Stimulated activated CD4-positive, alpha-beta T cell treated with anti-CD3 and anti-CD28 coated beads, Interleukin-12 subunit alpha, Interleukin-12 subunit beta, amount 100 ng/mL, for 48 hours (primary cell): ENCODE data around the gene GBA3.

Experiments used
- DNase-seq, 3 donors: peaks; one replicate each; pipeline ENCODE4 v3.0.0-alpha.2; 2020; ENCODE audit warnings: low read depth in 2 of 3, low spot score in 1 of 3

The GBA3 gene

GRCh38 chr4:22695029-22695428 lies 2.3 kb downstream of the GBA3 start:
- no peak for DNase-seq

- no peak for DNase-seq
Observed at GRCh38 chr4:22695917-22696316, 3.2 kb downstream of the GBA3 start.

GRCh38 chr4:22703912-22704311 lies 11.2 kb downstream of the GBA3 start:
- no peak for DNase-seq

- no peak for DNase-seq
Observed at GRCh38 chr4:22707390-22707789, 14.7 kb downstream of the GBA3 start.

- DNase-seq: no peak
Observed at GRCh38 chr4:22708961-22709360, 16.2 kb downstream of the GBA3 start.

- no peak for DNase-seq
Observed at GRCh38 chr4:22712105-22712504, 19.4 kb downstream of the GBA3 start.

GRCh38 chr4:22712529-22712928 lies 19.8 kb downstream of the GBA3 start:
- DNase-seq: no peak

- DNase-seq: no peak
Observed at GRCh38 chr4:22713841-22714240, 21.1 kb downstream of the GBA3 start.

GRCh38 chr4:22719218-22719617 lies 26.5 kb downstream of the GBA3 start:
- DNase-seq: no peak

GRCh38 chr4:22720091-22720490 lies 27.4 kb downstream of the GBA3 start:
- no peak for DNase-seq

GRCh38 chr4:22721204-22721603 lies 28.5 kb downstream of the GBA3 start:
- no peak for DNase-seq

- DNase-seq: no peak
Observed at GRCh38 chr4:22730021-22730420, 37.3 kb downstream of the GBA3 start.

- DNase-seq: no peak
Observed at GRCh38 chr4:22733816-22734215, 41.1 kb downstream of the GBA3 start.

GRCh38 chr4:22736912-22737311 lies 44.2 kb downstream of the GBA3 start:
- DNase-seq: no peak

GRCh38 chr4:22739968-22740367 lies 47.2 kb downstream of the GBA3 start:
- DNase-seq: no peak

GRCh38 chr4:22741744-22742143 lies 49.0 kb downstream of the GBA3 start:
- no peak for DNase-seq

- DNase-seq: no peak
Observed at GRCh38 chr4:22743290-22743689, 50.6 kb downstream of the GBA3 start.

GRCh38 chr4:22744478-22745062 lies 51.8 kb downstream of the GBA3 start:
- no peak for DNase-seq

GRCh38 chr4:22745234-22745633 lies 52.5 kb downstream of the GBA3 start:
- DNase-seq: no peak

GRCh38 chr4:22754116-22754515 lies 61.4 kb downstream of the GBA3 start:
- no peak for DNase-seq

- no peak for DNase-seq
Observed at GRCh38 chr4:22762548-22762947, 69.8 kb downstream of the GBA3 start.

GRCh38 chr4:22764183-22764582 lies 71.4 kb downstream of the GBA3 start:
- no peak for DNase-seq

- DNase-seq: no peak
Observed at GRCh38 chr4:22766068-22766467, 73.3 kb downstream of the GBA3 start.
